Measurements from ENCODE around the gene CHRNA4.

Gene CHRNA4

DNA sequence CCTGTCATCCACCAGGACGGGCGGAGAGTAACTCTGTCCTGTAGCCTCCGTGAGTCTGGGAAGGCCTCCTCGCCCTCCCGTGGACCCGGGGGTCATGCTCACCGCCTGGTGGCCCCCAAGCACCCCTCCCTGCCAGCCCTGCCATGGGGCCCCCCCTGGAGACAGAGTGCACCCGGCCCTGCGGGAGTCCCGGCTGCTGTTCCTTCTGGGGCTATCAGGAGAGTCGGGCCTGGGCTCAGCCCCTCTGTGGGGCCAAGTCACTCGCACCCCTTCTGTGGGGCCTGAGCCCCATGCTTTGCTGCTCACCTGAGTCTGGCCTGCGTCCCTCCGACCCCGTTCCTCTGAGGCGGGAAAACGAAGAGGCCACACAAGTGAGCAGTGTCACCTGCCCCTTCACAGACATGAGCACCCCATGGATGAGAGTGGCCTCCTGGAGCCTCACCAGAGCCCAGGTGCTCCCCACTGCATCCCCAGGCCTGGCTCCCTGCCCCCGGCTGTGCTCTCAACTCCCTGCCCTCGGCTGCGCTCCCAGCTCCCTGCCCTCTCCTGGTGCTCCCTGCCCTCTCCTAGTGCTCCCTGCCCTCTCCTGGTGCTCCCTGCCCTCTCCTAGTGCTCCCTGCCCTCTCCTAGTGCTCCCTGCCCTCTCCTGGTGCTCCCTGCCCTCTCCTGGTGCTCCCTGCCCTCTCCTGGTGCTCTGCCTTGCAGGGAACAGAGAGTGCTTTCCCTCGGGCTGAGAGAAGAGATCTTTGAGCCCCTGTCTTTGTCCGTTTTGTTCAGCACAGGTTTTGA is 4.6 kb upstream of the CHRNA4 start:
- Histone ChIP-seq H3K9me3 (ENCODE audit: insufficient read depth, low read length) (no peaks in the 10 kb centered on the region), H3K4me3 (ENCODE audit: low read length) (no peak overlapping the region), H2AFZ (ENCODE audit: low read depth, low read length) (no peak overlapping the region), H3K9ac (ENCODE audit: low read length) (no peak overlapping the region), H3K36me3 (replicated peaks; ENCODE audit: low read depth, low read length) (no peaks in the 10 kb centered on the region), H3K79me2 (ENCODE audit: low read length) (no peaks in the 10 kb centered on the region), H3K4me1 (ENCODE audit: low read length) (no peaks in the 10 kb centered on the region), H4K20me1 (ENCODE audit: insufficient read depth, low read length) (no peaks in the 10 kb centered on the region), H3K27ac (ENCODE audit: low read length) (no peak overlapping the region), H3K4me2 (ENCODE audit: low read length) (no peak overlapping the region), H3K27me3 (ENCODE audit: low read depth, low read length) (no peaks in the 10 kb centered on the region)
- TF ChIP-seq CTCF (IDR thresholded peaks at IDR 0.05; ENCODE audit: low read depth, low read length) (no peak), EZH2phosphoT487 (IDR thresholded peaks at IDR 0.05; ENCODE audit: low read depth) (no peak)

- Histone ChIP-seq H3K4me3 (ENCODE audit: low read length) (no peak overlapping the region), H3K9ac (ENCODE audit: low read length) (no peak overlapping the region), H3K4me1 (ENCODE audit: low read length) (no peaks in the 10 kb centered on the region), H4K20me1 (ENCODE audit: insufficient read depth, low read length) (no peaks in the 10 kb centered on the region), H3K4me2 (ENCODE audit: low read length) (no peak overlapping the region), H3K9me3 (ENCODE audit: insufficient read depth, low read length) (no peaks in the 10 kb centered on the region), H3K27me3 (ENCODE audit: low read depth, low read length) (no peaks in the 10 kb centered on the region), H3K27ac (ENCODE audit: low read length) (no peak overlapping the region), H3K36me3 (replicated peaks; ENCODE audit: low read depth, low read length) (no peaks in the 10 kb centered on the region), H3K79me2 (ENCODE audit: low read length) (no peaks in the 10 kb centered on the region), H2AFZ (ENCODE audit: low read depth, low read length) (no peak overlapping the region)
- TF ChIP-seq EZH2phosphoT487 (IDR thresholded peaks at IDR 0.05; ENCODE audit: low read depth) = no peak
- no peak for TF ChIP-seq CTCF (IDR thresholded peaks at IDR 0.05; ENCODE audit: low read depth, low read length)
Measured at GRCh38 chr20:63364801-63365585, 3.8 kb upstream of the CHRNA4 start.

DNA sequence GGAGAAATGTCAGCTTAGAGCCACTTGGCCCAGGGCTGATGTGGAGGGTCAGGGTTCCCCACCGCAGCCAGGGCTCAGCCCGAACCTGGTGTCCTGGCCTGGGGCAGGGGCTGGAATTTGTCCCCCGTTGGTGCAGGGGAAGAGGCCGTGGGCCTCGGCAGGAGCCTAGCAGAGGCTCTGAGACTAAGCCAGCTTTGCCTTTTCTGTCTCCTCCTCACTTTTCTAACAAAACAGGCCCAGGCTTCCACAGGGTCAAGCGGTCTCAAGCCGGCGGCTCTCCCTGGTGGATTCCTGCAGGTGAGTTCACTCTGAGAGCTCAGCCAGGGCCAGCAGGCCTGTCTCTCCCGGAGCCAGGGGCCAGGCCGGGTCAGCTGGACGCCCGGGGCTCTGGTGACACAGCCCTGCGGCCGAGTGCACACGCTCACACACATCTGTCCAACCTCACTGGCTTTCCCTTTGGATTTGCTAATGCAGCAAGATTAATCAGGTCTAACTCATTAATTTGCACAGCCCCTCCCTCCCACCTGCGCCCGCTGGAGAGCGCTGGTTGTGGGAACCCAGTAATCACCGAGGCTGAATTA is 2.9 kb upstream of the CHRNA4 start:
- Histone ChIP-seq H3K4me2 (ENCODE audit: low read length) (no peak overlapping the region), H4K20me1 (ENCODE audit: insufficient read depth, low read length) (no peaks in the 10 kb centered on the region), H2AFZ (ENCODE audit: low read depth, low read length) (no peak overlapping the region), H3K4me1 (ENCODE audit: low read length) (no peaks in the 10 kb centered on the region), H3K27ac (ENCODE audit: low read length) (no peak overlapping the region), H3K4me3 (ENCODE audit: low read length) (no peak overlapping the region), H3K27me3 (ENCODE audit: low read depth, low read length) (no peaks in the 10 kb centered on the region), H3K36me3 (replicated peaks; ENCODE audit: low read depth, low read length) (no peaks in the 10 kb centered on the region), H3K79me2 (ENCODE audit: low read length) (no peaks in the 10 kb centered on the region), H3K9ac (ENCODE audit: low read length) (no peak overlapping the region), H3K9me3 (ENCODE audit: insufficient read depth, low read length) (no peaks in the 10 kb centered on the region)
- TF ChIP-seq CTCF (IDR thresholded peaks at IDR 0.05; ENCODE audit: low read depth, low read length) = no peak
- no peak for TF ChIP-seq EZH2phosphoT487 (IDR thresholded peaks at IDR 0.05; ENCODE audit: low read depth)

All from OCI-LY3 (cell line).